GM18498 (cell line): ENCODE measurements around the gene ODC1.
"Not testable (repeated sequence)": the region's sequence is repeated elsewhere in the genome, so short reads cannot be mapped to it uniquely, and the experiment has no call there.

ENCODE experiments used
- ATAC-seq: cut with Tn5 transposase; IDR thresholded peaks from one replicate; pipeline ENCODE4 v1.9.1; 2021; ENCODE audit warnings: mild to moderate bottlenecking, moderate library complexity; ENCODE audit not compliant: unreplicated experiment

The ODC1 gene

GRCh38 chr2:10454505-10454904 lies 6.4 kb upstream of the ODC1 start:
- no peak for ATAC-seq

- no peak for ATAC-seq
Observed at GRCh38 chr2:10453905-10454298, 5.8 kb upstream of the ODC1 start.

- ATAC-seq, result no peak
Observed at GRCh38 chr2:10452956-10453904, 5.1 kb upstream of the ODC1 start.

GRCh38 chr2:10452312-10452711 lies 4.2 kb upstream of the ODC1 start:
- no peak for ATAC-seq

DNA sequence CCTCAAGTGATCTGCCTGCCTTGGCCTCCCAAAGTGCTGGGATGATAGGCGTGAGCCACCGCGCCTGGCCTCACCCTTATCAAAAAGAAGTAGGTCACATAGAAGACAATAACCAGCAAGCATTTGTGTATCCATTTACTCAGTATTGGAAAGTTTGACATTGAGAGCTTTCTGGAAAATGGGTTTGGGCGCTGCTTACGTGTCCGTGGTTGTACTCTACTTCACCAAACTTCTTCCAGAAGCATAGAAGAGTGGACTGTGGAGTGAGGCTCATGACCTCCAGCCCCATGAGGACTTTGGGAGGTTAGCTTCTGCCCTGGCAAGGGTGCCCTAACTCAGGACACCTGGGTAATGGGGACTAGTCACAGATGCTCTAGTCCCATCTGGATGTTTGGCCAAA lies 3.7 kb upstream of the ODC1 start:
- no peak for ATAC-seq

GRCh38 chr2:10449838-10450691 lies 1.9 kb upstream of the ODC1 start:
- no peak for ATAC-seq

DNA sequence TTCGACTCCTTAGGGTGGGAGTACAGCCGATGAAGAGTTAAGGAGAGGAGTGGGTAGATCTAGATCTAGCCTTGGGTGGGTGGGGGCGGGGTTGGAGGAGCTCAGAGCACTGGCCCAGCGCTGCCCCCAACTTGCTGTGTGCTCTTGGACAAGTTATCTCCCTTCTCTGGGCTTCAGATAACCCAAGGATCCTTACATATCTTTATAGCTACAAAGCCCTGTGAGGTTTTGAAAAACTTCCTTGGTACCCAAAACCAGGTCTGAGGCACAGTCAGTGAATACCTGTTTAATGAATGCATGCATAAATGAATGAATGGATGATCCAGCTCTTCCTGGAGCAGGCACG lies 1.3 kb upstream of the ODC1 start:
- ATAC-seq, result no peak

- peak; percentile 58 for ATAC-seq
Observed at GRCh38 chr2:10448576-10449485, 704 bp upstream of the ODC1 start.

GRCh38 chr2:10447300-10447894 lies 730 bp downstream of the ODC1 start:
- ATAC-seq, result peak; percentile 29

DNA sequence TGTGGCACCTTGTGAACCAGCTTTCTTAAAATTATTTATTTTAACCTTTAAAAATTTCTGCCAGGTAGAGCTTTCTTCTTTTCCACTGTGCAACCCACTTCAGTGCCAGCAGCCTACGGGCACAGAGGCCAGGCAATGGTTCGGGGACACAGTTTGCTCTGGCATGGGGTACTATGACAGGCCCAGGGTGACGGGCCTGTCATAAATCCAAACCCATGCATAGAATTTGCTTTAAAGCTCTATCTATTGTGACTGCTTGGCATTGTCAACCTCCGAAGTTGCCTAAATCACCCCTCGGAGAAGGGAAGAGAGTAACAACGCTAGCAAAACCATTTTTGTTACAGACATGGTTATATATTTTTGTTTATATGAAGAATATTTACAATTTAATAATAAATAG lies 1.5 kb downstream of the ODC1 start:
- ATAC-seq, result no peak

GRCh38 chr2:10444463-10444862 lies 3.7 kb downstream of the ODC1 start:
- ATAC-seq, result no peak

DNA sequence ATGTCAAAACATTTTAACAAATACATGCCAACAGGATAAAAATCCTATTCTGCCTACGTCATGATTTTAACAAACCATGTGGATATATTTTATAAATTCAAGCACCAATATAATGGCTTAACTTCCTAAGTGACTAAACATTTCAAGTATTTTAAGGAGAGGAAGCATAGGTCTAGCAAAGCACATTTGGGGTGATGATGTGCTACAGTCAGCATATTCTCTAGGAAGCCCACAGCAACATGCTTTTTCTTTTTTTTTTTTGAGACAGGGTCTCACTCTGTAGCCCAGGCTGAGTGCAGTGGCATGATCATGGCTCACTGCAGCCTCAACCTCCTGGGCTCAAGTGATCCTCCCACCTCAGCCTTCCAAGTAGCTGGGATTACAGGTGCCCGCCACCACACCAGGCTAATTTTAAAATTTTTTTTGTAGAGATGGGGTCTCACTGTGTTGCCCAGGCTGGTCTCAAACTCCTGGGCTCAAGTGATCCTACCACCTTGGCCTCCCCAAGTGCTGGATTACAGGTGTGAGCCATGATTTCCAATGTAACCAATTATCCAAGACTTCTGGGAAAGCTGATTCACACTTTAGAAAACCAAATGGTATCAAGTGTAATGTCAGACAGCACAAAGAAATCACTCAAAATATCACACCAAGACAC lies 5.5 kb downstream of the ODC1 start:
- ATAC-seq, result not testable (repeated sequence)

DNA sequence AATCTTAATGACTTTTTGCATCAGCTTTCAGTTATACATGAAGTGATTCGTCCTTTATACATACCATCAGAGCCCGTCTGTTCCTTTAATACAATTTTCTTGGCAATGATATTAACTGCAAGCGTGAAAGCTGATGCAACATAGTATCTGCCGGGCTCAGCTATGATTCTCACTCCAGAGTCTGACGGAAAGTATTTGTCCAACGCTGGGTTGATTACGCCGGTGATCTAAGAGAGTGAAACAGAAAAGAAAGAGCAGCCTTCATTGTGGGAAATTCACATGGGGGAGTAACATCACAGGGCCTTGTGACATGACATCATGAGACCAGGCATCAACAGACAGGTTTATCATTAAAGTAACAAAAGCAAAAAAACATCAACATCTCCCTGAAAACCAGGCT lies 6.2 kb downstream of the ODC1 start:
- no peak for ATAC-seq

- ATAC-seq, result no peak
Observed at GRCh38 chr2:10440736-10441135, 7.4 kb downstream of the ODC1 start.

- ATAC-seq, result no peak
Observed at GRCh38 chr2:10439971-10440370, 8.2 kb downstream of the ODC1 start.

- no peak for ATAC-seq
Observed at GRCh38 chr2:10439185-10439879, 8.8 kb downstream of the ODC1 start.

GRCh38 chr2:10438688-10439087 lies 9.4 kb downstream of the ODC1 start:
- ATAC-seq, result no peak

DNA sequence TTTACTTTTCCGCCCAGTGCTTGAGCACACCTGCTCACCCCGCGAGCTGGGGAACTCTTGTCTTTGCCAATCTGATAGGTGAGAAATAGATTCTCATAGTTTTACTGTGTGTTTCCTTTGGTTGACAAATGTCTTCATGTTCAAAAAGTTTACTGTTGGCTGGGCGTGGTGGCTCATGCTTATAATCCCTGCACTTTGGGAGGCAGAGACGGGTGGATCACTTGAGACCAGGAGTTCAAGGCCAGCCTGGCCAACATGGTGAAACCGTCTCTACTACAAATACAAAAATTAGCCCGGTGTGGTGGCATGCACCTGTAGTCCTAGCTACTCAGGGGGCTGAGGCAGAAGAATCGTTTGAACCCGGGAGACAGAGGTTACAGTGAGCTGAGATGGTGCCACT lies 10.3 kb downstream of the ODC1 start:
- ATAC-seq, result no peak

GRCh38 chr2:10436583-10437110 lies 11.5 kb downstream of the ODC1 start:
- ATAC-seq, result no peak
